Thyroid gland (tissue), 4 donors: Measurements from ENCODE around the gene ZNF300. TPM values are rescaled to one million over a fixed set of nuclear protein-coding genes. Genes with fewer than 3 reads are reported as not detected.
"Not testable (repeated sequence)": the region's sequence is repeated elsewhere in the genome, so short reads cannot be mapped to it uniquely, and the experiment has no call there.

Source experiments
- DNase-seq, 2 donors: peaks; one replicate each; pipeline ENCODE4 v3.0.0-alpha.2; 2019
- H3K27ac ChIP-seq, 3 donors: fragments of 200-600 bp; sonication (generic); 1 replicate in 2 of 3; 2 replicates in 1 of 3; pipeline ENCODE4 v1.5.1; 2016 to 2019; ENCODE audit warnings: mild to moderate bottlenecking in 1 of 3, moderate library complexity in 1 of 3
- H3K27me3 ChIP-seq: fragments of 200-600 bp; sonication (generic); one replicate; pipeline ENCODE4 v1.5.1; 2019
- H3K36me3 ChIP-seq, 2 donors: fragments of 200-600 bp; sonication (generic); one replicate each; pipeline ENCODE4 v1.5.1; 2016 to 2019
- H3K4me1 ChIP-seq, 2 donors: fragments of 200-600 bp; sonication (generic); one replicate each; pipeline ENCODE4 v1.5.1; 2017 to 2019
- H3K4me3 ChIP-seq, 3 donors: fragments of 200-600 bp; sonication (generic); replicated peaks in 1 of 3; 1 replicate in 2 of 3; 2 replicates in 1 of 3; pipeline ENCODE4 v1.5.1; 2016; ENCODE audit warnings: mild to moderate bottlenecking in 1 of 3
- H3K9me3 ChIP-seq: fragments of 200-600 bp; sonication (generic); one replicate; pipeline ENCODE4 v1.5.1; 2017
- POLR2A ChIP-seq, 2 donors: fragments of 450-650 bp; IDR thresholded peaks; one replicate each; pipeline ENCODE4 v1.6.1; 2017; ENCODE audit warnings: antibody characterized with exemption in 2 of 2, mild to moderate bottlenecking in 2 of 2, moderate library complexity in 1 of 2
- WGBS, 2 donors: methylation state at CpG; one replicate each; pipeline ENCODE4 v1.1.5; 2017; 5-methylcytosine and 5-hydroxymethylcytosine counted together
- intact Hi-C: fragments of 100-400 bp; cut with DNase I; formaldehyde crosslinking; loops from one replicate; pipeline ENCODE4 v1.15.1; 2023
- total RNA-seq, 4 donors: library from RNA; depleted of rRNA; stranded (reverse); fragments of >200 nt; gene quantifications; one replicate each; pipeline ENCODE4 v1.2.3, GENCODE V29; 2016
- TF ChIP-seq, protein P1 (sequence below), 6 experiments: fragments of 200-600 bp in 3 of 6; fragments of 450-650 bp in 3 of 6; sonication (generic) in 3 of 6; IDR thresholded peaks; one replicate each; pipeline ENCODE4 v1.5.1; 2016 to 2019; ENCODE audit warnings: antibody characterized with exemption in 6 of 6, mild to moderate bottlenecking in 2 of 6, inconsistent platforms in 1 of 6, moderate library complexity in 1 of 6

The ZNF300 gene
- total RNA-seq, 4 donors from 2014 or later: 7.3 to 8.6 (median 7.8) TPM

DNA sequence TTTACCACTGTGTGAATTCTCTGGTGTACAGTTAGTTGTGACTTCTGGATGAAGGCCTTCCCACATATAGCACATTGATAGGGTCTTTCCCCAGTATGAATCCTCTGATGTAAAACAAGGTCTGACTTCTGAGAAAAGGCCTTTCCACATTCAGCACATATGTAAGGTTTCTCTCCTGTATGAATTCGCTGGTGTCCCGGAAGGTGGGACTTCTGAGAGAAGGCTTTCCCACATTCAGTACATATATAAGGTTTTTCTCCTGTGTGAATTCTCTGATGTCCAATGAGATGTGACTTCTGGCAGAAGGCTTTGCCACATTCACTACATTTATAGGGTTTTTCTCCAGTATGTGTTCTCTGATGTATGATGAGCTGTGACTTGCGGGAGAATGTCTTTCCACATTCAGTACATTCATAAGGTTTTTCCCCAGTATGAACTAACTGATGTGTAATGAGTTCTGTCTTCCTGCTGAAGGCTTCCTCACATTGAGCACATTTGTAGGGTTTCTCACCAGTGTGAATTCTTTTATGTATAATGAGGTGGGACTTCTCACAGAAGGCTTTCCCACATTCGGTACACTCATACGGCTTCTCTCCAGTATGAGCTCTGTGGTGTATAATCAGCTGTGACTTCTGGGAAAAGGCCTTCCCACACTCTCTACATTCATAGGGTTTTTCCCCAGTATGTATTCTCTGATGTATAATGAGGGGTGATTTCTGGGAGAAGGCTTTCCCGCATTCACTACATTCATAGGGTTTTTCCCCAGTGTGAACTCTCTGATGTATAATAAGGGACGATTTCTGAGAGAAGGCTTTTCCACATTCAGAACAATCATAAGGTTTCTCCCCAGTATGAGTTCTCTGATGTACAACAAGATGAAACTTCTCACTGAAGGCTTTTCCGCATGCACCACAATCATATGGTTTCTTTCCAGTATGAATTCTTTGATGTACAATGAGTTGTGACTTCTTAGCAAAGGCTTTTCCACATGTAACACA is 9.1 kb downstream of the ZNF300 start:
- Histone ChIP-seq H3K27me3 (no peaks in the 10 kb centered on the region), H3K4me3 (no peak overlapping the region), H3K27ac (no peak overlapping the region), H3K36me3 (peaks cover 27 to 29% of the 10 kb centered on the region in 2 donors), H3K4me1 (no peaks in the 10 kb centered on the region), H3K9me3 (no peaks in the 10 kb centered on the region)
- TF ChIP-seq POLR2A (IDR thresholded peaks at IDR 0.05): no peak
- TF ChIP-seq, protein P1, sequence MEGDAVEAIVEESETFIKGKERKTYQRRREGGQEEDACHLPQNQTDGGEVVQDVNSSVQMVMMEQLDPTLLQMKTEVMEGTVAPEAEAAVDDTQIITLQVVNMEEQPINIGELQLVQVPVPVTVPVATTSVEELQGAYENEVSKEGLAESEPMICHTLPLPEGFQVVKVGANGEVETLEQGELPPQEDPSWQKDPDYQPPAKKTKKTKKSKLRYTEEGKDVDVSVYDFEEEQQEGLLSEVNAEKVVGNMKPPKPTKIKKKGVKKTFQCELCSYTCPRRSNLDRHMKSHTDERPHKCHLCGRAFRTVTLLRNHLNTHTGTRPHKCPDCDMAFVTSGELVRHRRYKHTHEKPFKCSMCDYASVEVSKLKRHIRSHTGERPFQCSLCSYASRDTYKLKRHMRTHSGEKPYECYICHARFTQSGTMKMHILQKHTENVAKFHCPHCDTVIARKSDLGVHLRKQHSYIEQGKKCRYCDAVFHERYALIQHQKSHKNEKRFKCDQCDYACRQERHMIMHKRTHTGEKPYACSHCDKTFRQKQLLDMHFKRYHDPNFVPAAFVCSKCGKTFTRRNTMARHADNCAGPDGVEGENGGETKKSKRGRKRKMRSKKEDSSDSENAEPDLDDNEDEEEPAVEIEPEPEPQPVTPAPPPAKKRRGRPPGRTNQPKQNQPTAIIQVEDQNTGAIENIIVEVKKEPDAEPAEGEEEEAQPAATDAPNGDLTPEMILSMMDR (IDR thresholded peaks at IDR 0.05): no peak
- DNase-seq: no peak
- intact Hi-C loops: loop anchor here (5.0 kb wide), 1 partner anchor 42 kb away; no protein-coding TSS in a partner anchor
- 95% methylated on average over 8 of the region's 8 CpGs for WGBS, 2 donors

DNA sequence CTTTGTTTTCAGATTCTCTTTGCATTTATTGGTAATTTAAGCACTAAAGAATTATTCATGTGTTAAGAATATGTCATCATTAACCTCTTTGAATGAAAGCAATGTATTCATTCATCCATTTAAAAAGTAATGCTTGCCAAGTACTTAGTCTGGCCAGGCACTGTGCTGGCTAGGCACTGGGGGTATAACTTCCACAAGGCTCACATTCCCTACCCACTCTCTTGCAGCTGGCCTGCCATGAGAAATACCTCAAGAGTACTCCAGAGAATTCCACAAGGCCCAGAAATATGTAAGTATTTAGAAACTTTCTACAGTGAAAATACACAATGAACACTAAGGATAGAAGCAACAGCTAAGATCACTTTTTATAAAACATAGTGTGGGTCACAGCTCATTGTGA is 25.4 kb downstream of the ZNF300 start:
- no peaks in the 10 kb centered on the region for H3K36me3 ChIP-seq
- peak overlapping the region in 2 of 3 donors; percentile 34 to 59 for H3K27ac ChIP-seq
- no peak for TF ChIP-seq POLR2A (IDR thresholded peaks at IDR 0.05)
- TF ChIP-seq, protein P1 (IDR thresholded peaks at IDR 0.05): no peak
- H3K27me3 ChIP-seq: no peaks in the 10 kb centered on the region
- peak; percentile 46 to 60 for DNase-seq
- H3K4me1 ChIP-seq: peaks cover 4 to 11% of the 10 kb centered on the region in 2 donors
- H3K4me3 ChIP-seq: no peak overlapping the region
- intact Hi-C loops: no loop called here
- H3K9me3 ChIP-seq: no peaks in the 10 kb centered on the region

DNA sequence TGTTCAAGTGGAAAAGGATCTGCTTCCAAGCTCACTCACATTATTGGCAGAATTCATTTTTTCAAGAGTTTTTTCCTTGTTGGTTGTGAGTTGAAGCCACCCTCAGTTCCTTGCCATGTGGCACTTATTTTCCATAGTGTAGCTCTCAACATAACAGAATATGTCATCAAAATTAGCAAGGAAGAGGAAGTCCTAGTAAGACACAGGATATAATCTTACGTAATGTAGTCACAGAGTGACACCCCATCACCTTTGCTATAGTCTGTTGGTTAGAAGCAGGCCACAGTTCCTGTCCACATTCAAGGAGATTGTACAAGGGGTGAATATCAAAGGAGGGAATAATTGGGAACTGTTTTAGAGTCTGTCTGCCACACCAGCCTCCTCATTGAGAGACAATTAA is 42.7 kb downstream of the ZNF300 start:
- H3K4me1 ChIP-seq: no peaks in the 10 kb centered on the region
- H3K36me3 ChIP-seq: no peaks in the 10 kb centered on the region
- no peaks in the 10 kb centered on the region for H3K9me3 ChIP-seq
- H3K27me3 ChIP-seq: no peaks in the 10 kb centered on the region
- DNase-seq: no peak
- 81 to 94% methylated on average over 1 of the region's 1 CpG for WGBS, 2 donors
- TF ChIP-seq POLR2A (IDR thresholded peaks at IDR 0.05): no peak
- TF ChIP-seq, protein P1 (IDR thresholded peaks at IDR 0.05): no peak
- intact Hi-C loops: no loop called here
- no peak overlapping the region for H3K4me3 ChIP-seq
- H3K27ac ChIP-seq: no peak overlapping the region

DNA sequence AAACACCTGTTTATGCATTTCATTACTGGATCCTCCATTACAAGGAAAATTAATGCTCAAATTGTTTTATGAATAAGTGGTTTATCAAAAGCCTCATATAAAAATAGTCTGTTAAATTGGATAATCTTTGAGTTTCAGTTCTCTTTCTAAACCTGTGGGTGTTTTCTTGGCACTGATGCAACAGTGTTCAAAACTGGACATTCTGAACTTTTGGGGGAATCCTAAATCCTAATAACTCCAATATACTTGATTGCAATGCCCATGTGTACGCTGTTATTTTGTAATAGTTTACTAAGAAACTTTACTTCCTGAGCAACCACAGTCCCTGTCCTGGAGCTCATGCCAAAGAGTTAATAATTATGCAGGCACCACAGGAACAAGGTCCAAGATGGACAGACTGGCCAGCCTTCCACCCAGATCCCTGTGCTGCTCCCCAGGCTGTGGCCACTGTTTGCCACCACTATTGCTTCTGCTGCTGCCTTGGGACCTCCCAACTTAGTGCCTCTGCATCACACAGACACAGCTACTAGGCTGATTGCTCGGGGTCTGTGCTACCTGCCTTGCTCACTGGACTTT is 44.4 kb downstream of the ZNF300 start:
- Histone ChIP-seq H3K9me3 (no peaks in the 10 kb centered on the region), H3K36me3 (no peaks in the 10 kb centered on the region), H3K27ac (no peak overlapping the region), H3K4me1 (no peaks in the 10 kb centered on the region), H3K4me3 (no peak overlapping the region), H3K27me3 (no peaks in the 10 kb centered on the region)
- WGBS, 2 donors: 67 to 90% methylated on average over 2 of the region's 2 CpGs
- intact Hi-C loops: no loop called here
- DNase-seq: no peak
- TF ChIP-seq, protein P1 (IDR thresholded peaks at IDR 0.05): no peak
- TF ChIP-seq POLR2A (IDR thresholded peaks at IDR 0.05): no peak

DNA sequence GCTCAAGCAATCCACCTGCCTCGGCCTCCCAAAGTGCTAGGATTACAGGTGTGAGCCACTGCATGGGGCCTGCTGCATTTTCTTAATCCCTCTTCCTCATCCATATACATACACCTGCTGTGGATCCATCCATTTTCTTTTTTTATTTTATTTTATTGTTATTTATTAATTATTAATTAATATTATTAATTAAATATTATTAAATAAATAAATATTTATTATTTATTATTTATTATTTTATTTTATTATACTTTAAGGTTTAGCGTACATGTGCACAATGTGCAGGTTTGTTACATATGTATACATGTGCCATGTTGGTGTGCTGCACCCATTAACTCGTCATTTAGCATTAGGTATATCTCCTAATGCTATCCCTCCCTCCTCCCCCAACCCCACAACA is 48.1 kb downstream of the ZNF300 start:
- H3K4me1 ChIP-seq, H3K9me3 ChIP-seq, H3K36me3 ChIP-seq, H3K4me3 ChIP-seq, intact Hi-C loops, H3K27me3 ChIP-seq, H3K27ac ChIP-seq, DNase-seq: not testable (repeated sequence)
- WGBS, 2 donors: 94% methylated on average over 3 of the region's 3 CpGs
